Muscle layer of colon (tissue), 2 donors: Measurements from ENCODE around the gene NCOA4.
A peak's percentile ranks its signal among the peaks of the same experiment; 100 is the strongest.
"Not testable (repeated sequence)": the region's sequence is repeated elsewhere in the genome, so short reads cannot be mapped to it uniquely, and the experiment has no call there.

Experiments
- H3K27ac ChIP-seq: one replicate; pipeline ENCODE4 v1.7.0; 2013; ENCODE audit warnings: low read depth, mild to moderate bottlenecking, low read length, moderate library complexity
- H3K27me3 ChIP-seq, 2 donors: one replicate each; pipeline ENCODE4 v1.7.0; 2013; ENCODE audit warnings: low read length in 2 of 2, mild to moderate bottlenecking in 2 of 2; ENCODE audit not compliant: insufficient read depth in 2 of 2, control insufficient read depth in 1 of 2
- H3K36me3 ChIP-seq: one replicate; pipeline ENCODE4 v1.7.0; 2013; ENCODE audit warnings: mild to moderate bottlenecking, low read length; ENCODE audit not compliant: insufficient read depth
- H3K4me1 ChIP-seq: one replicate; pipeline ENCODE4 v1.7.0; 2013; ENCODE audit warnings: mild to moderate bottlenecking, low read length; ENCODE audit not compliant: insufficient read depth
- H3K4me3 ChIP-seq, 2 donors: one replicate each; pipeline ENCODE4 v1.7.0; 2013; ENCODE audit warnings: low read length in 2 of 2, low read depth in 1 of 2, mild to moderate bottlenecking in 1 of 2, moderate library complexity in 1 of 2
- H3K9ac ChIP-seq: one replicate; pipeline ENCODE4 v1.7.0; 2013; ENCODE audit warnings: low read length
- H3K9me3 ChIP-seq: one replicate; pipeline ENCODE4 v1.7.0; 2013; ENCODE audit warnings: mild to moderate bottlenecking, low read length
- donor health status: abdominal sarcoma.
- donor health status: Adenocarcinoma of cecum.

Gene NCOA4

DNA sequence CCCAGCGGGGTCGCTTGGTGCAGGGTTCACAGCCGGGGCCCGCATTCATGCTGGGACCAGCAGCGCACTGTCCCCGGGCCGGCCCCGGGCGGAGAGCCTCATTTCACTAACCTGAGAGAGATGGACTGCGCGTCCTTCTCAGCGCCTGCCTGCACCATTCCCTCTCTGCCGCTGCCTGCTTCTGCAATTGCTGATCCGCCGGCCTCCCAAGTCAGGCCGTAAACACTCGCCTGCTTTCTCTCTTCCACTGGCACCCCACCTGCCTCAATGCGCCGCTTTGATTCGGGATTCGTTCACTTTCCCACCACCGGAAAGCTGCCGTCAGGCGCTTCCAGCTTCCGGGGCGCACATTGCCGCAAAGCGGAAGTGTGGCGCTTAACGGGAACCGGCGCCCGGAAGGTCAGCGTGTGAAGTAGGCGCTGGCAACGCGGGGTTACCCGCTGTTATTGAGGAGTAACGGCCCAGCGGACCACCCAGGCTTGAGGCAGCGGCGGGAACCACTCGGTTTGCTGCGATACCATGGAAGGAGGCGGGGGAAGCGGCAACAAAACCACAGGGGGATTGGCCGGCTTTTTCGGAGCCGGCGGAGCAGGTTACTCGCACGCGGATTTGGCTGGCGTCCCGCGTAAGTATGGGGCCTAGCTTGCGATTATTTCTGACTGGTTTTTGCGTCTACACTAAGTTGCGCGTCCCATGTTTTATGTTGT, 58.2 kb downstream of the NCOA4 start, which contains the start of gene TIMM23:
Gene TIMM23 (plus strand): TSS at position 384 of the 707 bp plus-strand sequence. CDS start 136 bp downstream, at position 520.
- peak within 1 kb of the TSS; percentile 71 for H3K9ac ChIP-seq
- peak within 1 kb of the TSS; percentile 64 to 77 for H3K4me3 ChIP-seq
- H3K27me3 ChIP-seq, H3K4me1 ChIP-seq, H3K9me3 ChIP-seq, H3K36me3 ChIP-seq: not testable (repeated sequence)
- peak within 1 kb of the TSS; percentile 58 for H3K27ac ChIP-seq

DNA sequence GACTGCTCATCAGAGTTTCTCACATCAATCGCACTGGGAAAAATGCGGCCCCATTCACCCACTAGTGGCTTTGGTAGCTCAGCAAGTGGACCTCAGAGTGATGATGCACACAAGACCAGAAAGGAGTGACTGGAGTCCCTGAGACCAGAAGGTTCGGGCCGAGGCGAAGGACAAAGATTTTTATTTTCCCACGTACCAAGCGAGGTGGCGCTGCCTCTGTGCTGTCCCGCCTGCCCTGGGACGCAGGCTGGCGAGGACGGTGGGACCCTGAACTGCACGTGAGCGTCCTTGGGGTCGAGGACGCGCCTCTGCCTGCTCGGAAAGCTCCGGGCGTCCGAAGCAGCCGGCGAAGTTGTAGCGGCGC, 58.7 kb downstream of the NCOA4 start:
- H3K9ac ChIP-seq, H3K9me3 ChIP-seq, H3K27ac ChIP-seq, H3K36me3 ChIP-seq, H3K4me1 ChIP-seq, H3K27me3 ChIP-seq: not testable (repeated sequence)
- H3K4me3 ChIP-seq: peak overlapping the region; percentile 64 to 77

DNA sequence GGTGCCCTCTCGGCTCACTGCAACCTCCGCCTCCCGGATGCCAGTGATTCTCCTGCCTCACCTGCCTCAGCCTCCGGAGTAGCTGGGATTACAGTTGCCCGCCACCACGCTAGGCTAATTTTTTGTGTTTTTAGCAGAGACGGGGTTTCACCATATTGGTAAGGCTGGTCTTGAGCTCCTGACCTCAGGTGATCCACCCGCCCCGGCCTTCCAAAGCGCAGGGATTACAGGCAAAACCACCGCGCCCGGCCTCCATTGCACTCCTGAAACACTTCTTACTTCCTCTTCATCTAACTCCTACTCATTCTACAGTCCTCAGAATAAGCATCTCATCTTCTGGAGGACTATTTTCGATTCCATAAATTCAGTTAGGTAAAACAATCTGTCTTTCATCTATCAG, 59.4 kb downstream of the NCOA4 start:
- not testable (repeated sequence) for H3K9ac ChIP-seq, H3K27ac ChIP-seq, H3K4me1 ChIP-seq

DNA sequence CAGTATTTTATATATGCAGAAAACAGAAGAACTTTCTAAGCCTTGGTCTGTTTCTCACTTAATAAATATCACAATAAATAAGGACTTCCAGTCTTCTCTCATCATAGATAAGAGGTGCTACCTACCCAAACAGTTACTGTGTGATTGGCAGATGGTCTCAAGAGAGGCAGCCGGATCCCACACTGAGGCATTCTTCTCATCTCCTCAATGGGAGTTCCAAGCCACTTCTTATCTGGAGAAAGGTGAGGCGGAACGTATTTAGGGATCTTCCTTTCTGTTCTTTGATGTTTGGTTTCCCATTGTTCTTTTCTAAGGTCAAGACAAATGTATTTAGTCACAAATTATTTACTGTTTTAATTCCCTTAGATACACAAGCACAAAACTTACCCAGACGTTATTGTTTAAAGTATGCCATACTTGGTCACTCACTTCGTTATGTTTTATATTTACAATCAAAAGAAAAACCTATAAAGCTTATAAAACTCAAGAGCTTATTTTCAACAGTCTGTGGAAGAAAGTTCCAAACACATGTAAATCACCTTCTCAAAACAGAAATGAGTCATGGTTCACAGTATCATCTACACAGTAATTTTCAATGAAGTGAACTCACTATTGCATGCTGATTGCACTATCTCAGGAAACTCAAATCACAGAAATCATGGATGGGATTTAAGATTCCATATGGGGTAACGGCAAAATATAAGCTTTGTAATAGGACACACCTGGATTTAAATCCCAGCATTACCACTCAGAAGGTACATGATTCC, 67.6 kb downstream of the NCOA4 start:
- H3K9me3 ChIP-seq, H3K4me1 ChIP-seq, H3K9ac ChIP-seq, H3K27ac ChIP-seq, H3K36me3 ChIP-seq, H3K27me3 ChIP-seq, H3K4me3 ChIP-seq: not testable (repeated sequence)

More for the DNA sequence above, 59.4 kb downstream of the NCOA4 start:
- peak overlapping the region in 1 of 2 donors; percentile 77 for H3K4me3 ChIP-seq
- not testable (repeated sequence) for H3K36me3 ChIP-seq, H3K27me3 ChIP-seq, H3K9me3 ChIP-seq

DNA sequence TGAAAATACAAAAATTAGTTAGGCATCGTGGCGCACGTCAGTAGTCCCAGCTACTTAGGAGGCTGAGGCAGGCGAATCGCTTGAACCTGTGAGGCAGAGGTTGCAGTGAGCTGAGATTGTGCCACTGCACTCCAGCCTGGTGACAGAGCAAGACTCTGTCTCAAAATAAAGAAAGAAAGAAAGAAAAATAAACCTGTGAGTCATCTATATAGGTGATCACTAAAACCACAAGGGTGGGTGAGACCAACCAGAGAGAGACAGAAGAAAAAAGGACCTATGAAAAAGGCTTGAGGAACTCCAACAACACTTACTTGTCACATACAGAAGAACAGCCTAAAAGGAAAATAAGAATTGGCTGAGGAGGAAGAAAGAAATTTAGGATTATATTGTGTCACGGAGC, 72.5 kb downstream of the NCOA4 start:
- not testable (repeated sequence) for H3K4me3 ChIP-seq, H3K9ac ChIP-seq, H3K27ac ChIP-seq, H3K9me3 ChIP-seq, H3K27me3 ChIP-seq, H3K36me3 ChIP-seq, H3K4me1 ChIP-seq

DNA sequence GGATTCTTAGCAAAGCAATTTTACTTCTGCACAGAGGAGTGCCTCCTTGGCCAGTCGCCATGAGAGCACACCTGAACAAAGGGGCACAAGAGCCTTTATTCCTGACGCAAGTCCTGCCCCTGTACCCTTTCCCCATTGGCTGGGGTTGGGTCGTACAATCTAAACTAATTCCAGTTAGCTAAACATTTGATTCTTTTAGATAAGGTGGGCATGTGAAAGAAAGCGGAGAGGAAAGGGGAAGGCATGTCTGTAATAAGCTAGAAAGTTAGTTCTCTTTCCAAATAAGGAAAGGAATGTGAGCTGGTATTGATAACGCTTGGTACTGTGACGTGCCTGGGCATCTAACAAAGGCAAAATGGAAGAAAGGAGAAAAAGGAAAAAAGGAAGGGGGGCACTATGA, 73.8 kb downstream of the NCOA4 start:
- not testable (repeated sequence) for H3K9ac ChIP-seq, H3K4me3 ChIP-seq, H3K36me3 ChIP-seq, H3K27me3 ChIP-seq, H3K9me3 ChIP-seq, H3K27ac ChIP-seq, H3K4me1 ChIP-seq
